Measurements from ENCODE around the gene XYLT1. TPM values are rescaled to one million over a fixed set of nuclear protein-coding genes. Genes with fewer than 3 reads are reported as not detected.

XYLT1 gene
- total RNA-seq, 1 experiment from 2014 or later: 14.5 TPM

DNA sequence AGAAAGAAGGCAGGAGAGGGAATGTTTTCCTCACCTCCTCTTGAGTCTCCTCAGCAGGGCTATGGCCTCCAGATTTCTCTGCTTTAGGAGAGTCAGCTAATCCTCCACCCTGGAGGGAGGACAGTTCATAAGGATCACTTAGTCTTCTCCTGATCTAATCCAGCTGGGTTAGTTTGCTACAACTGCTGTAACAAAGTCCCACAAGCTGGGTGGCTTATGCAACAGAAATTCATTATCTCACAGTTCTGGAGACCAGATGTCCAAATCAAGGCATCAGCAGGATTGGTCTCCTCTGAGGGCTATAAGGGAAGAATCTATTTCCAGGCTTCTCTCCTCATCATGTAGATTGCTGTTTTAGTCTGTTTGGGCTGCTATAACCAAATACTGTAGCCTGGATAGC is 40.6 kb upstream of the XYLT1 start:
- H3K4ac ChIP-seq (ENCODE audit: low read depth, low read length): no peak overlapping the region
- no peak overlapping the region for H2BK15ac ChIP-seq (ENCODE audit: low read depth, low read length)
- H3K79me2 ChIP-seq (ENCODE audit: insufficient read depth, low read length): no peaks in the 10 kb centered on the region
- no peak overlapping the region for H4K5ac ChIP-seq (ENCODE audit: insufficient read length, low read depth, low read length)
- no peak overlapping the region for H3K4me2 ChIP-seq (ENCODE audit: insufficient read depth, insufficient read length, low read length)
- peaks cover 8 to 22% (median 8%) of the 10 kb centered on the region in 3 experiments for H3K36me3 Mint-ChIP-seq (ENCODE audit: insufficient read depth in 1 of 3, low read depth in 3 of 3)
- H3K14ac ChIP-seq (ENCODE audit: insufficient read depth, low read length): no peak overlapping the region
- no peak overlapping the region for H4K91ac ChIP-seq (ENCODE audit: insufficient read length, low read depth, low read length)
- H3K27ac Mint-ChIP-seq: no peak overlapping the region
- no peak overlapping the region for H2BK120ac ChIP-seq (ENCODE audit: low read depth, low read length, poor library complexity, severe bottlenecking)
- DNase-seq: no peak
- no peak overlapping the region for H2BK12ac ChIP-seq (ENCODE audit: insufficient read length, low read depth, low read length)
- H3K18ac ChIP-seq (ENCODE audit: insufficient read length, low read depth, low read length): no peak overlapping the region
- H3K9ac ChIP-seq (ENCODE audit: extremely low read depth, insufficient read length, low read length): no peak overlapping the region
- H3K27ac ChIP-seq (ENCODE audit: insufficient read length, low read depth, low read length): no peak overlapping the region
- H3K9me3 Mint-ChIP-seq: peaks cover 24 to 29% of the 10 kb centered on the region in 2 experiments
- H3K4me1 ChIP-seq (ENCODE audit: insufficient read depth, low read length): no peaks in the 10 kb centered on the region
- no peak overlapping the region for H3K4me3 Mint-ChIP-seq
- H4K20me1 ChIP-seq (ENCODE audit: control insufficient read depth, insufficient read depth, insufficient read length): no peaks in the 10 kb centered on the region
- H3K9me3 ChIP-seq (ENCODE audit: control insufficient read depth, low read depth, low read length): peaks cover 12% of the 10 kb centered on the region
- no peak overlapping the region for H3K56ac ChIP-seq (ENCODE audit: insufficient read length, low read depth, low read length)
- TF ChIP-seq, protein P1, sequence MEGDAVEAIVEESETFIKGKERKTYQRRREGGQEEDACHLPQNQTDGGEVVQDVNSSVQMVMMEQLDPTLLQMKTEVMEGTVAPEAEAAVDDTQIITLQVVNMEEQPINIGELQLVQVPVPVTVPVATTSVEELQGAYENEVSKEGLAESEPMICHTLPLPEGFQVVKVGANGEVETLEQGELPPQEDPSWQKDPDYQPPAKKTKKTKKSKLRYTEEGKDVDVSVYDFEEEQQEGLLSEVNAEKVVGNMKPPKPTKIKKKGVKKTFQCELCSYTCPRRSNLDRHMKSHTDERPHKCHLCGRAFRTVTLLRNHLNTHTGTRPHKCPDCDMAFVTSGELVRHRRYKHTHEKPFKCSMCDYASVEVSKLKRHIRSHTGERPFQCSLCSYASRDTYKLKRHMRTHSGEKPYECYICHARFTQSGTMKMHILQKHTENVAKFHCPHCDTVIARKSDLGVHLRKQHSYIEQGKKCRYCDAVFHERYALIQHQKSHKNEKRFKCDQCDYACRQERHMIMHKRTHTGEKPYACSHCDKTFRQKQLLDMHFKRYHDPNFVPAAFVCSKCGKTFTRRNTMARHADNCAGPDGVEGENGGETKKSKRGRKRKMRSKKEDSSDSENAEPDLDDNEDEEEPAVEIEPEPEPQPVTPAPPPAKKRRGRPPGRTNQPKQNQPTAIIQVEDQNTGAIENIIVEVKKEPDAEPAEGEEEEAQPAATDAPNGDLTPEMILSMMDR (conservative IDR thresholded peaks at IDR 0.05): no peak
- H3K23me2 ChIP-seq (ENCODE audit: insufficient read length, low read depth, low read length, poor library complexity, severe bottlenecking): no peaks in the 10 kb centered on the region
- no peak overlapping the region for H2AFZ ChIP-seq (ENCODE audit: low read length)
- H4K8ac ChIP-seq (replicated peaks; ENCODE audit: insufficient read length, low read depth, low read length): no peak overlapping the region
- no peaks in the 10 kb centered on the region for H3K79me1 ChIP-seq (ENCODE audit: insufficient read depth, low read depth, low read length, poor library complexity, severe bottlenecking)
- no peak overlapping the region for H2BK5ac ChIP-seq (ENCODE audit: insufficient read length, low read length)
- H3K4me1 Mint-ChIP-seq: no peaks in the 10 kb centered on the region
- no peak overlapping the region for H2BK20ac ChIP-seq (ENCODE audit: low read depth, low read length, poor library complexity, severe bottlenecking)
- no peak overlapping the region for H3K23ac ChIP-seq (ENCODE audit: insufficient read length, low read depth, low read length)
- no peak overlapping the region for H2AK5ac ChIP-seq (ENCODE audit: insufficient read length, low read length)
- no peak overlapping the region for H3T11ph ChIP-seq (ENCODE audit: low read length)
- H3K27me3 ChIP-seq (ENCODE audit: insufficient read depth, low read length): no peaks in the 10 kb centered on the region
- peaks cover 2% of the 10 kb centered on the region for H3K27me3 Mint-ChIP-seq (ENCODE audit: low read depth)

Measured in H9 (cell line).